GM10266 (cell line): ENCODE data around the gene GPC6.

Source experiments
- DNase-seq: peaks from one replicate; pipeline ENCODE4 v3.0.0; 2012; ENCODE audit errors: extremely low spot score
- CTCF ChIP-seq: IDR thresholded peaks from 2 replicates; pipeline ENCODE4 v1.5.1; 2012; ENCODE audit warnings: mild to moderate bottlenecking, low read depth; ENCODE audit not compliant: control insufficient read depth, insufficient read depth; ENCODE audit errors: missing control alignments

Gene GPC6

GRCh38 chr13:93256998-93257397 lies 30.4 kb downstream of the GPC6 start:
- no peak for TF ChIP-seq CTCF
- no peak for DNase-seq

DNA sequence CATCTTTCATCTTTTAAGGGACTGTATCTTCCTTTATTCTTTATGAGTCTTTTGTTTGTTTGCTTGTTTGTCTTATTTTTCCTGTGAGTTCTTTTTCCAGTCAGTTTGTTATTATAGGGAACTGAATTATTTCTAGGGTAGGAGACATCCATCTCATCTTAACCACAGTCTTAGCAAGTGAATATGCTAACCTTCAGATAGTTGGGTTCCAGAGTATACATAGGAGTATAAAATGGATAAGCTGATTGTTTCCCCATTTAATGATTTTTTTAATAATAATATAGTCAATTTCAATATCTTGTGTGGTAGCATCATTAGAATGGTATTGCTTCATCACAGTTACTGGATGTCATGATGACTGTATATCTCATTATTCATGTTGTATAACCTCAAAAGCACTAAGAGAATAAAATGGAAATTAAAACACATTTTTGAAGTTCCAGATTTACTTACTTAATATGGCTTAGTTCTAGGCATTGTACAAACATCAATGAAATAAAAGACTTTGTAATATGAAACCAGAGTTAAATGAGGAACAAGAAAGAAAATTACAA lies 33.0 kb downstream of the GPC6 start:
- no peak for DNase-seq
- TF ChIP-seq CTCF: no peak

GRCh38 chr13:93260591-93260990 lies 34.0 kb downstream of the GPC6 start:
- no peak for DNase-seq
- TF ChIP-seq CTCF: no peak

GRCh38 chr13:93262729-93263345 lies 36.2 kb downstream of the GPC6 start:
- no peak for TF ChIP-seq CTCF
- no peak for DNase-seq

- no peak for DNase-seq
- no peak for TF ChIP-seq CTCF
These were observed 38.3 kb downstream of the GPC6 start for GRCh38 chr13:93264876-93265275.

DNA sequence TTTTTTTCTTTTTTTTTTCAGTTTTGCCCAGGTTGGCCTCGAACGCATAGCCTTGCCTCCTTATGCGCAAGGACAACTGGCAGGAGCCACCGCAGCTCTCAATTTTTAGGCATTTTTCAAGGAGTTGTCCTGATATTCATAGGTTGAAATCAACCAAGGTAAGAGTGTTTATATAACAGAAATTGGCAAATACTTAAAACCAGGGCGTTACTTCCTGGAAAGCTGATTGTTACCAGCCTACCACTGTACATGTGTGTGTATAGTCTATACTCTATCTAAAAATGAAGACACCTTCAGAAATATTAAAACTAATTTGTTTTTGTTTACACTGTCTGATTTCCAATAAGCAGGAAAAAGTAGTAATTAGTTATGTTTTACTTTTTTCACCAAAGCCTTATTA lies 39.2 kb downstream of the GPC6 start:
- no peak for TF ChIP-seq CTCF
- DNase-seq: no peak

DNA sequence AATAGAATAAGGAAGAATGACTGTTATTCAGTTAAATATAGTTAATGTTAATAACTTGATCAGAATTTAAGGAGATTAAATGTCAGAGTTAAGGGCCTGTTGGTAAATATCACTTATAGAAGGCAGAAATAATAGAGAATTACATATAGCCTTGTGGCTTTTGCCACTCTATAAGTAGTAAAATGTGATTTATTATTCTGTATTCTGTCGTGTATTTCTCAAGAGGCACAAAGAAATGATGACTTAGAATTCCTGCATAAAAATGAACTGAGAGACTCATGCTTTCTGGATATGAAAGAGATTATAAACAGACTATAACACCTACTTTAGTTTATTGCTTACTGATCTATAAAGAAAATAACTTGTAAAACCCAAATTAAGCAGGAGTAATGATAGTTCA lies 40.1 kb downstream of the GPC6 start:
- no peak for TF ChIP-seq CTCF
- no peak for DNase-seq
